ENCODE data around the gene NDUFAF5. TPM values are rescaled to one million over a fixed set of nuclear protein-coding genes. Genes with fewer than 3 reads are reported as not detected.

NDUFAF5 gene
- total RNA-seq, 1 experiment from 2014 or later, result 40.2 TPM

GRCh38 chr20:13857304-13857703 is 72.5 kb downstream of the NDUFAF5 start:
- Histone ChIP-seq H2AFZ (ENCODE audit: low read length) (no peak overlapping the region), H3K27ac (ENCODE audit: insufficient read length, low read depth, low read length) (no peak overlapping the region), H4K20me1 (ENCODE audit: control insufficient read depth, insufficient read depth, insufficient read length) (no peaks in the 10 kb centered on the region), H4K5ac (ENCODE audit: insufficient read length, low read depth, low read length) (no peak overlapping the region), H2BK120ac (ENCODE audit: low read depth, low read length, poor library complexity, severe bottlenecking) (no peak overlapping the region), H3K23me2 (ENCODE audit: insufficient read length, low read depth, low read length, poor library complexity, severe bottlenecking) (no peaks in the 10 kb centered on the region), H2BK20ac (ENCODE audit: low read depth, low read length, poor library complexity, severe bottlenecking) (no peak overlapping the region), H3K18ac (ENCODE audit: insufficient read length, low read depth, low read length) (no peak overlapping the region), H3K56ac (ENCODE audit: insufficient read length, low read depth, low read length) (no peak overlapping the region), H2AK5ac (ENCODE audit: insufficient read length, low read length) (no peak overlapping the region), H3K4me2 (ENCODE audit: insufficient read depth, insufficient read length, low read length) (no peak overlapping the region), H3K4me1 (ENCODE audit: insufficient read depth, low read length) (no peaks in the 10 kb centered on the region), H3K79me2 (ENCODE audit: insufficient read depth, low read length) (no peaks in the 10 kb centered on the region), H3K23ac (ENCODE audit: insufficient read length, low read depth, low read length) (no peak overlapping the region), H4K8ac (replicated peaks; ENCODE audit: insufficient read length, low read depth, low read length) (no peak overlapping the region), H2BK15ac (ENCODE audit: low read depth, low read length) (no peak overlapping the region), H3K9me3 (ENCODE audit: control insufficient read depth, low read depth, low read length) (no peaks in the 10 kb centered on the region), H3K9ac (ENCODE audit: extremely low read depth, insufficient read length, low read length) (no peak overlapping the region), H3K14ac (ENCODE audit: insufficient read depth, low read length) (no peak overlapping the region), H2BK5ac (ENCODE audit: insufficient read length, low read length) (no peak overlapping the region), H4K91ac (ENCODE audit: insufficient read length, low read depth, low read length) (no peak overlapping the region), H3K27me3 (ENCODE audit: insufficient read depth, low read length) (no peaks in the 10 kb centered on the region), H3K79me1 (ENCODE audit: insufficient read depth, low read depth, low read length, poor library complexity, severe bottlenecking) (no peaks in the 10 kb centered on the region), H2BK12ac (ENCODE audit: insufficient read length, low read depth, low read length) (no peak overlapping the region), H3K4ac (ENCODE audit: low read depth, low read length) (no peak overlapping the region), H3T11ph (ENCODE audit: low read length) (no peak overlapping the region)
- H3K27me3 Mint-ChIP-seq (ENCODE audit: low read depth), result no peaks in the 10 kb centered on the region
- WGBS (ENCODE audit: extremely low coverage, insufficient read length, low lambda C conversion rate), result no CpG with 5 or more reads among the region's 3 CpGs
- no peaks in the 10 kb centered on the region for H3K9me3 Mint-ChIP-seq
- peaks cover 8 to 9% of the 10 kb centered on the region in 2 experiments for H3K4me1 Mint-ChIP-seq
- no peak overlapping the region for H3K4me3 Mint-ChIP-seq
- no peak for TF ChIP-seq CTCF (conservative IDR thresholded peaks at IDR 0.05)
- H3K36me3 Mint-ChIP-seq (ENCODE audit: insufficient read depth in 1 of 3, low read depth in 3 of 3), result no peaks in the 10 kb centered on the region
- no peak overlapping the region for H3K27ac Mint-ChIP-seq
- DNase-seq, result no peak

Data from H9 (cell line).